Pulmonary artery endothelial cell (primary cell): ENCODE results near the gene BANF1. TPM values are rescaled to one million over a fixed set of nuclear protein-coding genes. Genes with fewer than 3 reads are reported as not detected.
"Not testable (repeated sequence)": the region's sequence is repeated elsewhere in the genome, so short reads cannot be mapped to it uniquely, and the experiment has no call there.

ENCODE experiments used
- DNase-seq: peaks from one replicate; pipeline ENCODE4 v3.0.0-alpha.2; 2011; ENCODE audit warnings: low read depth, low spot score
- total RNA-seq: library from RNA; depleted of rRNA; stranded (reverse); fragments of >200 nt; gene quantifications from 2 replicates; pipeline ENCODE4 v1.2.3, GENCODE V29; 2014

The BANF1 gene
- total RNA-seq, 1 donor from 2014 or later = 38.8 TPM

DNA sequence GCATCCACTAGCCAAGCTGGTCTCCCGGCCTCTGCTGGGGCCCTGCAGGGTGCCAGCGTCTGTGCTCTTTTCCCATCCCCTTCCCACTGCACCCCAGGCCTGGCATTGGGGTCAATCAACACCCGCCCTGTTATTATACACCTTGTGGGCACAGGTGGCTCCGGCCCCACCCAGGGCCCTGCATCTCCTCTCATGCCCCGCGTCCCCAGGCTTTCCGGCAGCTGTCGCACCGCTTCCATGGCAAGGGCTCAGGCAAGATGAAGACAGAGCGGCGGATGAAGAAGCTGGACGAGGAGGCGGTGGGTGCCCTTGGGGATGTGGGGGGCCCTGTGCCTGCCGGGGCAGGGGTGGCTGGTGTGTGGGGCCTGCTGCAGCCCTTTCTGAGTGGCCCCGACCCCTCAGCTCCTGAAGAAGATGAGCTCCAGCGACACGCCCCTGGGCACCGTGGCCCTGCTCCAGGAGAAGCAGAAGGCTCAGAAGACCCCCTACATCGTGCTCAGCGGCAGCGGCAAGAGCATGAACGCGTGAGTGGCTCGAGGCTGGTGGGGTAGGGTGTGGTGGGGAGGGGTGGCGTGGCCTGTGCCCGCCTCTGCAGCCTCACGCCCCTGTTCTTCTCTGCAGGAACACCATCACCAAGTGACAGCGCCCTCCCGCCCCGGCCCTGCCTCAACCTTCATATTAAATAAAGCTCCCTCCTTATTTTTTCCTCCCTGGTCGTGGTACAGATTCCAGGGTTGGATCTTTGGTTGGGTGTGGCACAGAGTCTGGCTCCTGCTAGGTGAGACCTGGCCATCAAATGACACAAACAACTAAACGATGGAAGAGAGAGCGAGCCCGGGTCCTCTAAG, 23.7 kb upstream of the BANF1 start:
- no peak for DNase-seq

DNA sequence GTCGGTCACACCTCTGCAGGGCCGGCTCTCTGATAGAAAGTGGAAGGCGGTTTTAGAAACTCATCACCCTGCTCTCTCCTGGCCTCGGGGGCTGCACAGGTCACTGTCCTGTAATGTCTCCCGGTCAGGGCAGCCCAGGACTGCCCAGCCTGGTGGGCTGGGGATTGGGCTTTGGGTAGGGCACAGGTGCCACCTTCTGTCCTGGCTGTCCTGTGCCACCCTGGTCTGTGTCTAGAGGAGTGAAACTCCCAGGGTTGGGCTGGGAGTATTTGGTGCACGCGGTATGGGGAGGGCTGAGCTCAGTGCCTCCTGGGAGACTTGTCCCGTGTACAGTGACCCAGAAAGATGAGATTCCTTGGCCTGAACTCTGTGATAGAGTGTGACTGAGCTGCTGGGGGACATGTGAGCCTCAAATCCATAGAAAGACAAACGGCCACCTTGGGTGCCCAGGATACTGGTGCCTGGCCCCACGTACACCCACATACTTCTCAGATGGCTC, 23.0 kb upstream of the BANF1 start:
- DNase-seq = no peak

DNA sequence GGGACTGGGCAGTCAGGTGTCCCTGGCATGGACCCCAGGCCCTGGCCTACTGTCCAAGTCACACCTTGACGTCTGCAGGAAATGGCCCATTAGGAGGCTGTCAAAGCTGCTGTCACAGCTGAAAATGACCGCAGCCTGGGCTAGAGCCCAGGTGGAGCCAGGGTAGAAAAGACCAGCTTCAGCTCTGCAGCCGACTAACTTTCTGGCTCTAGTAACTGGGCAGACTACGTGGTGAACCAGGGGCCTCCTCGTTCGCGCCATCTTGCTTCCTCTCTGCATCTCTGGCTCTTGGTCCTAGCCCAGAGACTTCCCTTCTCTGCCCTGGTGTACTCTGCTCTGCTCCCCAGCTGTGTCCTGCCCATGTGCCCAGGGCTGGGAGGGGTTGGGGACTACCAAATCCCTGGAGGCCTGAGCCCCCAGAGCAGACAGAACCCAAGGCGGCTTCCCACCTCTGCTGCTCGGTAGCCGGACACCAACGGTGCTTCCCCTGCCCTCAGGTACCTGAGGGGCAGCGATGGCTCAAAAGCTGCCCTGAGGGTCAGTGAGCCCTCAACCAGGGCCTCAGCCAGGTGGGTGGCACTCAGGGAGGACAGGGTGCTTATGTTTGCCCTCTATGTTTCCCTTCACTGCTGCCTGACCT, 21.1 kb upstream of the BANF1 start:
- DNase-seq = no peak

DNA sequence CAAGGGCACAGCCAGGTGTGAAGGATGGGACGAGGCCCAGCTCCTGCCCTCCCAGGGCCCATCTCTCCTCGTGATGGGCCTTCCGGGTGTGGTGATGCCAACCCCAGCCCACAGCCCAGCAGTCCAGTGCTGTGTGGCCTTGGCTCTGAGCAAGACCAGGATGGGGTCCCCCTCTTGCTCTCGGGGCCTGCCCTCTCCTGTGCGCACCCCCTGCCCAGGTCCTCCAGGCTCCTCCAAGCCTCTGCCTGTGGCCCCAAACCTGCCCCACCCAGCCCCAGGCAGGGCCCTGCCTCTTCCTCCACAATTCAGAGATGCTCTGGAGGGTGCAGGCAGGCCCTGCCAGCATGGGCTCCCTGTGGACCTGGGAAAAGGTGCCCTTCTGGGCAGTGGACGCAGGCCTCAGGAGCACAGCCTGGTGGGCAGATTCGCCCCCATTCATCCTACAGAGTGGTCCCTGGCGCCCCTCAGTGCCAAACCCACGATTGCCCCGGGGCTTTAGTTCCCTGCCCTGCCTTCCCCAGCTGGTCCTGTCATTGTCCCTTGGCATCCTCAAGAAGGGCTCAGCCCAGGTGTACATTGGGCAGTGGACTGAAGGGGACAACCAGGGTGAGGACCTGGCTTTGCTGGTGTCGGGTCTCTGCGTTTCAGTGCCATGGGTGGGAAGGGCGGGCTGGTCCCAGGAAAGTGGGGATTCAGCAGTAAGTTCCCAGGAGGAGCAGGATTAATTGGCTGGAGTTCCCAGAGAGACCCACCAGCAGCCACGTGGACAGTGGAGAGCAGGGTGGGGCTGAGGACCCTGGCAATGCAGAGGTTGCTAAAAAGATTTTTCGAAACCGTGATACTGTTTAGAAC, 20.1 kb upstream of the BANF1 start:
- no peak for DNase-seq

DNA sequence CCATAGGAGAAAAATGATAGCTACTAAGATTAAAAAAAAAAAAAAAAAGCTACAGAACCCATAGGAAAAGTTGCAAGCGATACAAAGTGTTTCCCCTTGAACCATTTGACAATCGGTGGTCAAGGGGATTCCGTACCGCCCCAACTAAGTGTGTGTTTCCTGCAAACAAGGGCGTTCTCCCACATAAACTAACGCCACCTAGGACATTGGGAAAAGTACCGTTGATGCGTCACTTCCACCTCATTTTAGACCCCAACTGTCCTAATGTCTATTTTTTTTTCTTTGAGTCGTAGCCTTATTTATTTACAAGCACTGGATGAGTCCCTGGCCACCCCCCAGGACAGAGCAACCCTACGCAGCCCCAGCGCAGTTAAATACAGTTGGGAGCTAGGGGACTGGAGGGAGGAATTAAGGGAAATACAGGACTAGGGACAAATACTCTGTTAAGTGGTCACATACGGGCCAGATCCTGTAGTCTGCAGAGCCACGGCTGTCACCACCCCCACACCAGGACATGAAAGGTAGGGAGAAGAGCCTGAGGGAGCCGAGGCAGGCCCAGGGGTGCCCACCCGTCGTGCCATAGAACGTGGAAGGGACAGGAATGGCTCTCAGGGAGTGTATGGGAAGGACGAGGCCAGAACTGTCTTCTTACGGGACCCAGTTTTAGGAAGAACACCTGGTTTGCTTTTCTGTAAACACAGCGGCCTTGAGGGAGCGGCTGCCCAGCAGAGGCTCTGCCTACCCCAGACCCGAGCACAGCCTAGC, 19.3 kb upstream of the BANF1 start:
- DNase-seq = no peak

DNA sequence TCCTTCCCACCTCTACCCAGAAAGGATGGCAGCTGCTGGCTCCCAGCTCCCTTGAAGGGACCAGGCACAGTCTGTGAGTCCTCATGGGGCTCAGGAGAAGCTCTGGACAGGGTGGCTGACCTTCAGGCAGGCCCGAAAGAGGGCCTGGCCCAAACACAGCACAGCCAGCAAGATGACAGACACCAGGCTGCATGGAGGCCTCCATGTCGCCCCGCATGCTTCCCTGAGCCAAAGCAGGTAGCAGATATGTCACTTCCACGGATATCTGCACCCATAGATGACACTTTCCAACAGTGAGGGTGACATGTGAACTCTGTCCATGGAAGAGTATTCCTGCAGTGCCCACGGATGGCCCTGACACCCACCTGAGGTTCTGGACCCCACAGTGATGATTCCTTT, 18.7 kb upstream of the BANF1 start:
- no peak for DNase-seq

DNA sequence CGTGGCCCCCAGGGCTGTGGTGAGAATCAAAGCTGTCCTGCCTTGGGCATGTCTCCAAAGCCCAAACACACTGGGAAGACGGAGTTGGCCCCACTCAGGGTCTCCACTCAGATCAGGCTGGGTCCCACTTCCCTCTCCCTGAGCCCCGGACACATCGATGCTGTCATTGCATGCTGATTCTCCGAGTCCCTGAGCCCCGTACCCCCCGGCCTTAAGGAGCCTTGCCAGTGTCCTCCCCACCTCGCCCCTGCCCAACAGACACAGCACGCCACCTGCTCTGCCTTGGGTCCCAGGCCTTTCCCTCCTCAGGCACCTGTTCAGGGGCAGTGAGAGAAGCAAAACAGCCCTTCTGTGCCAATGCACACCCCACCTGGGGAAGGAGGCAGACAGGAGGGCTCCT, 15.0 kb upstream of the BANF1 start:
- no peak for DNase-seq

DNA sequence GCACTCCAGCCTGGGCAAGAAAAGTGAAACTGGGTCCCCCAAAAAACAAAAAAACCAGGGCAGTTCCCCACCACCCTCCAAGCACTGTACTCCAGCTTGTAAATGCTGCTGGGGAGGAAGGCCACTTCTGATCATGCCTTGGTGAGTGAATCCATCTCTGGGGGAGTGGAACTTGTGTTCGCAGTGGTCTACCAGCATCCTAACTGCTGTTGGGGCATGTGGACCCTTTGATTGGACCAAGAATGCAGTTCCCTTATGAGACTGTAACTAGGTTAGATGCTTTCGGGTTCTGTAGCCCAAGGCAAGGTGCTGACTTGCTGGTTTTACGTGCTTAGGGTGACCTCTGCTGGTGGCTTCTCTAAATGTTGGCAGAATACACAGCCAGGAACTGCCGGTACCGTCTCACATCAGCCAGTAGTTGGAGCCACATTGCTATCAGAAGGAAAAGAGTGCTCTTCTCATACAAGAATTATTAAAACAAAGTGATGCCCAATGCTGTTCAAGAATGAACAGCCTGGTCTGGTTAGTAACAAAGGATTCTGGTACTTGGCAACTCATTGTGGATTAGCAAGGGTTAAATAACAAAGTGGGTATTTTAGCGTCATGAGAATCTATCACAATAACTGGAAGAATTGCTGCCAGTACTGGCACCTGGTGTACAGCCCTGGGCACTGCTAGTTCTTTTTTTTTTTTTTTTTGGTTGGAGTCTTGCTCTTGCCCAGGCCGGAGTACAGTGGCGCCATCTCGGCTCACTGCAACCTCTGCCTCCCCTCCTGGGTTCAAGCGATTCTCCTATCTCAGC, 13.3 kb upstream of the BANF1 start:
- peak; percentile 89 for DNase-seq

DNA sequence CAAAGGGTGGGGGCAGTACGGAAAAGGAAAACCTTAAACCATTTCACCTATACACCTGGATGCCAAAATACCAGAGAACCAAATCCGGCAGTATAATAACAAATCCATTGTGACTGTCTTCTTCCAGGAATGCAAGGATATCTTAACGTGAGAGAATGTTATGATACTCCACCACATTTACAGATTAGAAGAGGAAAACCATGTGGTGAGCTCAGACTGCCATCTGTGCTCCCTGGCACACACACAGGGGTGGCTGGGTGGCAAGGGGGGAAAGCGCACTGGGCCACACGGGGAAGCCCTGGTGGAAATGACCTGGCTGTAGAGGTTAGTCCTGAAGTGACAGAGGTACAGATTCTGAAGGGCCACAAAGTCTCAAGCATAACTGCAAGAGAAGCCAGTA, 10.2 kb upstream of the BANF1 start:
- DNase-seq = no peak

DNA sequence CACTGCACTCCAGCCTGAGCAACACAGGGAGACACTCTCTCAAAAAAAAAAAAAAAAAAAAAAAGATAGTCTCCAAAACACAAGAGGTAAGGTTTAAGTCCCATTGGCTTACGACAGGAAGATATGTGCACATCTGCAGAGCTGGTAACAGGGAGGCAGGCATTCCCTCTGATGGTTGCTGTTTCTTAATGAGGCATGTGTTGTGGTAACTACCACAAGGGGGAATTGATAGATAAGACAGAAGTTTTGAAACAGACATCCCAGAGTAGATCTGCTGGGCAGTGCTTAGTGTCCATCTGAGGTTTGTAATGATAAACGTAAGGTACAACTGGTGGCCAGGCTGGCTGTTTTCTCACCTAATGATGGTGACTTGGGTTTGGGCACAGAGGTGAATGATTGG, 5.0 kb upstream of the BANF1 start:
- no peak for DNase-seq

DNA sequence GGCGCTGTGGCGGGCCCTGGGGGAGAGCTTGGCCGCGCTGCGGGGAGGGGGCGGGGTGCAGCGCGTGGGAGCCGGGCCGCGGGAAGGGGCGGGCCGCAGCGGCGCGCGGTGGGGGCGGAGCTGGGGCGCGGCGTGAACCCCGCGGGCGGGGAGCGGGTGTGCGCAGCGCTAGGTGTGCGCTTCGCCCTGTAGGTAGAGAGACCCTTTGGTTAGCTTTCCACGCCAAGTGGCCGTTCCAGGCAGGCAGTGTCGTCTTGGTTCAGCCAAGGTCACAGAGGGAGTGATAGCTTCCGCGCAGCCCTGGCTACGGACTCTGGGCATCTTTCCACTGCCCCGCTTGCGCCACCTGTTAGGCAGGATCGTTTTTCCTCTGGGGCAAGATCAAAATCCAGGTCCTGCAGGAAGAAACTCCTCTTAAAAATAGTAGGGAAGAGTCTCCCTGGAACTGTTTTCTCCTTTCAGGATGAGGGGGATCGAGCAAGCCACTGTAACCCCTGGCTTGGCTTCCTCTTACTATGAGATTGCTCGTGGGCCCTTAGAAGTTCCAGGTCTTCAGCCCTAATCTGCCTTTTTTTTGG, 434 bp downstream of the BANF1 start:
- DNase-seq = no peak

DNA sequence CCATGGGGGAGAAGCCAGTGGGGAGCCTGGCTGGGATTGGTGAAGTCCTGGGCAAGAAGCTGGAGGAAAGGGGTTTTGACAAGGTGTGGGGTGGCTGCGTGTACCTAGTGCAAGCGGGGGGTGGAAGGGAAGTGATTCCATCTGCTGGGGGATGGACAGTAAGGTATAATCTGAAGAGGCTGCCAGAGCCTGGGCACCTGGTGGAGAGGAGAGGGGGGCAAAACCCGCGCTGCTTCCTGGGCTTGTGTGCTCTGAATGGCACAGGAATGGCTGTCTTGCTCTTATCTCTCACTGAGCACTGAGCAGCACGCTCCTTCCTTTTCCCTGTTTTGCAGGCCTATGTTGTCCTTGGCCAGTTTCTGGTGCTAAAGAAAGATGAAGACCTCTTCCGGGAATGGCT, 988 bp downstream of the BANF1 start:
- no peak for DNase-seq

DNA sequence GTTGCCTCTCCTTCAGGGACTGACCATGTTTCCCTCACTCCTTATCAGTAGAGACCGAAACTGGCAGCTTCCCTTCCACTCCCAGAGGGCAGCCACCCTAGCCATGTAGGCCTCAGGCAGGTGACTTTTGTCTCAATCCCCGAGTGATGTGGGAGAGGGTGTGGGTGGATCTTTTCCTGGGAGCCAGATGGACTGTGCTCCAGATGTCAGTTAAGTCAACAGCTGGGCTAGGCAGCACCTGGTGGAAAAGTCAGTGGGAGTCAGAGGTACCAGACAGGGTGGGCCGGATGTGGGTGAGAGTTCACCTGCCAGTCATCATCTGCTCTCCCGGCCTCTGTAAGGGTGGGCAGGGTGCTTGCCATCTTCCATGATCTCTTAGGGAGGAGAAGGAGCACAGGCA, 1.9 kb downstream of the BANF1 start:
- DNase-seq = no peak

DNA sequence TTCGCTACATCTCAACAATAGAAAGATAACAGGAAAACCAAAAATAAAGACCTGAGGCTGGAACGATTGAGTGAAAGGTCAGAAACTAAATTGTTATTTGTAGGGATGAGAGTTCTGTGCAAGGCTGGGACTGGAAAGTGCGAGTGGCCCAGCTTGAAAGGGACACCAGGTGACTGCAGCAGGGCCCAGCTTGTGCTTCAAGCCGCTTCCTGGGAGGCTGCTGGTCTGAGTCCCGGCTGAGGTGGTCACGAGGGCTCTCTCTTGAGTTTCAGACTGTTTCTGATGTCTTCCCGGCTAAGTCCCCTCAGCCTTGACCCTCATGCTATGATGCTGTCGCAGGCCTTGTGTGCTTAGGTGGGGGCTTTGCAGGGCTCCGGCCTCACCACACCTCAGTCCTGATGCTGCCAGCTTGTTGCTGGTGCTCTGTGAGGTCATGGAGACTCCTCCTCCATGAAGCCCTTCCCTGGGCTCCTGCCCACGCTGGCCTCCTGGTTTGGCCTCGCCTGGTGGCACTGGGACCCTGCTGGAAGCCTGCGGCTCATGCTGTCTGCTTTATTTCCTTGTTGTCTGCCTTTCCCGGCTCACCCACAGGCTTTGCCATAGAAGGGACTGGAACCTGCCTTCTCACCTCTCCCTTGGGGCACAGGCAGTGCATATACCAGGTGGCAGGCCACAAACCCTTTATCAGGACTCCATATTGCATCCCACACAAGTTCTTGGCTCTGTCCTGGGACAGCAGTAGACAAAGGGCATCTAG, 4.0 kb downstream of the BANF1 start:
- DNase-seq = no peak

DNA sequence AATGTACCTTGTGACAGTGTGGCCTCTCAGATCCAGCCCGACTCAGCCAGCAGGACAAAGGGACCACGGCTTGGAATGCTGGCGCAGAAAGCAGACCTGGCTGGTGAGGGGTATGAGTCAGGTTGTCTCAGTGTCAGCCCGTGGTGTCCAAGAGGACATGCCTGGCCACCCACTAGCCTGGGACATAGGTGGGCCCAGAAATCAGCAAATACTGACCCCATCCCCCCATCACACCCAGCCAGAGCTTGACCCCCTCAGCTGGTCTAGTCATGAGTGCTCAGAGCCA, 4.5 kb downstream of the BANF1 start:
- no peak for DNase-seq

DNA sequence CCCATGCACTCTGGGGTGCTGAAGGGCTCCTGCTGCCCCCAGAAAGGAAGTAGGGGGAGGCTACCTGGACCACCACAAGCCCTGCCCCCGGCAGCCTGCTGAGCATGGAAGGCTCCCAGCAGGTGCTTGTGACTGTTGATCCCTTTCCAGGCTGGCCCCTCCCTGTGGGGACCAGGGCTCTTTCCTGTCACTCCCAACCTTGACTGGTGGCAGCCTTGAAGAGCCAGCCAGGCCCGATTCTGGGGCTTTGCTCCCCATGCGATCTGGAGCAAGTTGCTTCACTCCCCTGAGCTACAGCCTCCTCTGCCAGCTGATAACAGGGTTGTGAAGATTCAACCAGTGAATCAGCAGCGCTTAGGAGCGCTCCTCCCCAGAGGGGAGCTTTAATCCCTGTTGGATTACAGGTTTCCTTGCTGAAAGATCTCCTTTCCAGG, 4.9 kb downstream of the BANF1 start:
- no peak for DNase-seq

DNA sequence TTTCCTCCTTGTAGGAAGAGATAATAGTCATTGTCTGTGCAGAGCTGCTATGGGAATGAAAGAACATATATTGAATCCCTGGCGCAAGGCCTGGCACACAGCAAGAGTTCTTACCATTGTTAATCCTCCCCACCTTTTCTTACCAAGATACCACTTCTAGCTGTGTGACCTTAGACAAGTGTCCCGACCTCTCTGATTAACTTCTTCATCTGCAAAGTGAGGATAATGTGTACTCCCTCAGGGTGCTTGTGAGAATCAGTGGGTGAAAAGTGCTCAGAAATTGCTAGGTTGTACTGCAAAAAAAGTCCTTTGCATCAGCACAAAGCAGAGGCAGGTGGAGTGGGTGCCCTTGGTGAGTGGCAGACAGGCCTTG, 5.8 kb downstream of the BANF1 start:
- no peak for DNase-seq

DNA sequence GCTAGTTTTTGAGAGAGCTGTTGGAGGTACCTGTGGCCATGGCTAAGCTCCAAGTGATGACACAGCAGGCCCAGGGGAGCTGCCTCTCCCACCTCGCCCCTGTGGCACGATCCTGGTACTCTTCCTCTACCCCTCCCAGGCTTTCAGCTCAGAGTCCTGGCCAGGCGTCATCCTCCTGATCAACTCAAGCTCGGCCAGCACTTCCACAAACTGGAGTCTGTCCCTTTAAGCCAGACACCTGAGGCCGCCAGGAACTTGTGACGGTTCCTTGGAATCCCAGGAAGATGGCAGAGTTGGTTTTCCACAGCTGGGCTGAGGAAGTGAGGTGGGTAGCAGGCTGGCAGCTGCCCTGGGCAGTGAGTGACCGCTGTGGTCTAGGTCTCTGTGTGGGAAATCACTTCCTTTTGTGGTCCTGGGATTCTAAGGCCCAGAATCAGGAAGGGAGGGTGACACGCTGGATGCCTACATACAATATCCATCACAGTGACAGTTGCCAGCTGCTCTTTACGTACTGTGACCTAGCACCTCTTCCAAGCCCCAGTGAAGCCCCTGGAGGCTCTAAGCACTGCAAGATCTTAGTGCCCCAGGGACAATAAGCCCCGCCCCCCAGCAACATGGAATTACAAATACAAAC, 6.3 kb downstream of the BANF1 start:
- DNase-seq = no peak

DNA sequence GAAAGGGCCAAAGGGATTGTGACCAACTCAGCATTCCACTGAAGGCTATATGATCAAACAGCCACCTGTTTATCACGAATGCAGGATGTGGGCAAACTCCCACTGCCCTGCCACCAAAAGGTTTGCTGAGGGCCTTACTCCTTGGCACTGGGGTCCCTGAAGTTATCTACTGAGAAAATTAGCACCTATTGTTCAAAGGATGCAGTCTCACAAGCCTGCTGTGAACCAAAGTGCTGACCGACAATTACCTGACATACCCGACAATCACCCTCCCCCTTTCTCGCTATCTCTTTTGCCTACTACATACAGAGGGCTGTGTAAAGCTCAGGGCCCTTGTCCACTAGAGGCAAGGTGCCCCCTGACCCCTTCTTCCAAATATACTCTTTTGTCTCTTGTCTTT, 7.7 kb downstream of the BANF1 start:
- not testable (repeated sequence) for DNase-seq
